Endodermal cell (in vitro differentiated cells): ENCODE data around the gene AMIGO1. TPM values are rescaled to one million over a fixed set of nuclear protein-coding genes. Genes with fewer than 3 reads are reported as not detected.

ENCODE experiments used
- DNase-seq: peaks from one replicate; pipeline ENCODE4 v3.0.0-alpha.2; 2017
- H3K27ac ChIP-seq: 2 replicates; pipeline ENCODE4 v1.5.1; 2013; ENCODE audit warnings: mild to moderate bottlenecking, low read depth, low read length, moderate library complexity
- H3K27me3 ChIP-seq: 2 replicates; pipeline ENCODE4 v1.6.1; 2013; ENCODE audit warnings: mild to moderate bottlenecking, low read length, moderate library complexity; ENCODE audit not compliant: insufficient read depth, control insufficient read depth, poor library complexity, severe bottlenecking
- H3K36me3 ChIP-seq: 2 replicates; pipeline ENCODE4 v1.7.0; 2013; ENCODE audit warnings: mild to moderate bottlenecking, low read length, moderate library complexity; ENCODE audit not compliant: control insufficient read depth, insufficient read depth
- H3K4me1 ChIP-seq: one replicate; pipeline ENCODE4 v1.7.0; 2013; ENCODE audit warnings: low read length; ENCODE audit not compliant: control insufficient read depth, insufficient read depth
- H3K4me3 ChIP-seq: 2 replicates; pipeline ENCODE4 v1.5.1; 2013; ENCODE audit warnings: mild to moderate bottlenecking, low read length, moderate library complexity
- H3K9ac ChIP-seq: 2 replicates; pipeline ENCODE4 v1.6.1; 2013; ENCODE audit warnings: mild to moderate bottlenecking, low read length, moderate library complexity; ENCODE audit not compliant: poor library complexity, severe bottlenecking; ENCODE audit errors: extremely low read depth
- H3K9me3 ChIP-seq: 2 replicates; pipeline ENCODE4 v1.6.1; 2013; ENCODE audit warnings: mild to moderate bottlenecking, low read length, moderate library complexity; ENCODE audit not compliant: control insufficient read depth
- H3K27ac Mint-ChIP-seq: 2 replicates; pipeline ENCODE4 v1.8.0; 2020; ENCODE audit warnings: mixed read lengths
- H3K27me3 Mint-ChIP-seq: 2 replicates; pipeline ENCODE4 v1.8.0; 2021; ENCODE audit warnings: mild to moderate bottlenecking, mixed read lengths; ENCODE audit not compliant: insufficient read depth
- H3K36me3 Mint-ChIP-seq: 2 replicates; pipeline ENCODE4 v1.8.0; 2020; ENCODE audit warnings: low read depth, mixed read lengths
- H3K4me1 Mint-ChIP-seq: 2 replicates; pipeline ENCODE4 v1.8.0; 2020; ENCODE audit warnings: mixed read lengths
- H3K4me3 Mint-ChIP-seq: 2 replicates; pipeline ENCODE4 v1.8.0; 2020; ENCODE audit warnings: mild to moderate bottlenecking, moderate library complexity, mixed read lengths
- H3K9me3 Mint-ChIP-seq: 2 replicates; pipeline ENCODE4 v1.8.0; 2020; ENCODE audit warnings: mild to moderate bottlenecking, mixed read lengths
- WGBS, 2 experiments: methylation state at CpG; one replicate each; pipeline versions ENCODE4 v1.1.5 to v1.1.7; 2013; ENCODE audit warnings: missing lambda C conversion rate in 2 of 2, mixed read lengths in 1 of 2; ENCODE audit not compliant: insufficient coverage in 1 of 2, insufficient read length in 1 of 2; 5-methylcytosine and 5-hydroxymethylcytosine counted together
- total RNA-seq, 2 donors: library from RNA; stranded (reverse); fragmentation: NEBNext Ultra II Directional in 1 of 2; extraction: Animal tissue kit (Norgen Biotek cat#: 25700) in 1 of 2; gene quantifications; 2 replicates in 1 of 2; 3 replicates in 1 of 2; pipeline ENCODE4 v1.2.1, GENCODE V29; 2021
- TF ChIP-seq, protein P1 (sequence below): fragments of 200-600 bp; sonication (generic); conservative IDR thresholded peaks from 2 replicates; pipeline ENCODE4 v1.5.0; 2021; ENCODE audit warnings: antibody characterized with exemption, mild to moderate bottlenecking

AMIGO1 gene
- total RNA-seq, 2 donors from 2014 or later, result 2.4 to 2.7 TPM

GRCh38 chr1:109528712-109529111 lies 19.2 kb upstream of the AMIGO1 start:
- H3K4me1 ChIP-seq, result peaks cover 3% of the 10 kb centered on the region
- no peak overlapping the region for H3K9ac ChIP-seq
- Mint-ChIP-seq H3K27me3 (peaks cover 3% of the 10 kb centered on the region), H3K4me1 (peaks cover 2% of the 10 kb centered on the region), H3K36me3 (no peaks in the 10 kb centered on the region), H3K4me3 (no peak overlapping the region), H3K9me3 (peaks cover 4% of the 10 kb centered on the region), H3K27ac (no peak overlapping the region)
- no peaks in the 10 kb centered on the region for H3K9me3 ChIP-seq
- H3K4me3 ChIP-seq, result no peak overlapping the region
- no peak for DNase-seq
- no peaks in the 10 kb centered on the region for H3K36me3 ChIP-seq
- H3K27me3 ChIP-seq, result peaks cover 4% of the 10 kb centered on the region
- WGBS, 2 experiments, result 83 to 92% methylated on average over 1 to 3 of the region's 3 CpGs
- H3K27ac ChIP-seq, result no peak overlapping the region
- TF ChIP-seq, protein P1, sequence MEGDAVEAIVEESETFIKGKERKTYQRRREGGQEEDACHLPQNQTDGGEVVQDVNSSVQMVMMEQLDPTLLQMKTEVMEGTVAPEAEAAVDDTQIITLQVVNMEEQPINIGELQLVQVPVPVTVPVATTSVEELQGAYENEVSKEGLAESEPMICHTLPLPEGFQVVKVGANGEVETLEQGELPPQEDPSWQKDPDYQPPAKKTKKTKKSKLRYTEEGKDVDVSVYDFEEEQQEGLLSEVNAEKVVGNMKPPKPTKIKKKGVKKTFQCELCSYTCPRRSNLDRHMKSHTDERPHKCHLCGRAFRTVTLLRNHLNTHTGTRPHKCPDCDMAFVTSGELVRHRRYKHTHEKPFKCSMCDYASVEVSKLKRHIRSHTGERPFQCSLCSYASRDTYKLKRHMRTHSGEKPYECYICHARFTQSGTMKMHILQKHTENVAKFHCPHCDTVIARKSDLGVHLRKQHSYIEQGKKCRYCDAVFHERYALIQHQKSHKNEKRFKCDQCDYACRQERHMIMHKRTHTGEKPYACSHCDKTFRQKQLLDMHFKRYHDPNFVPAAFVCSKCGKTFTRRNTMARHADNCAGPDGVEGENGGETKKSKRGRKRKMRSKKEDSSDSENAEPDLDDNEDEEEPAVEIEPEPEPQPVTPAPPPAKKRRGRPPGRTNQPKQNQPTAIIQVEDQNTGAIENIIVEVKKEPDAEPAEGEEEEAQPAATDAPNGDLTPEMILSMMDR, result no peak

- H3K9me3 Mint-ChIP-seq, result peaks cover 5% of the 10 kb centered on the region
- H3K27me3 ChIP-seq, result peaks cover 4% of the 10 kb centered on the region
- no peak overlapping the region for H3K27ac Mint-ChIP-seq
- H3K4me3 Mint-ChIP-seq, result no peak overlapping the region
- H3K4me1 Mint-ChIP-seq, result peaks cover 2% of the 10 kb centered on the region
- DNase-seq, result no peak
- H3K9me3 ChIP-seq, result no peaks in the 10 kb centered on the region
- TF ChIP-seq, protein P1, result no peak
- peaks cover 3% of the 10 kb centered on the region for H3K4me1 ChIP-seq
- WGBS, 2 experiments, result 87 to 88% methylated on average over 5 to 9 of the region's 9 CpGs
- H3K27me3 Mint-ChIP-seq, result peaks cover 3% of the 10 kb centered on the region
- H3K36me3 ChIP-seq, result no peaks in the 10 kb centered on the region
- H3K4me3 ChIP-seq, result no peak overlapping the region
- H3K9ac ChIP-seq, result no peak overlapping the region
- no peaks in the 10 kb centered on the region for H3K36me3 Mint-ChIP-seq
- H3K27ac ChIP-seq, result no peak overlapping the region
Measured at GRCh38 chr1:109527846-109528695, 18.5 kb upstream of the AMIGO1 start.

- Mint-ChIP-seq H3K27me3 (peaks cover 3% of the 10 kb centered on the region), H3K4me3 (no peak overlapping the region), H3K4me1 (no peaks in the 10 kb centered on the region), H3K36me3 (no peaks in the 10 kb centered on the region), H3K27ac (no peak overlapping the region), H3K9me3 (peaks cover 5% of the 10 kb centered on the region)
- Histone ChIP-seq H3K9me3 (no peaks in the 10 kb centered on the region), H3K27me3 (peaks cover 4% of the 10 kb centered on the region), H3K27ac (no peak overlapping the region), H3K4me1 (no peaks in the 10 kb centered on the region), H3K36me3 (no peaks in the 10 kb centered on the region), H3K9ac (no peak overlapping the region), H3K4me3 (no peak overlapping the region)
- DNase-seq, result no peak
- TF ChIP-seq, protein P1, result no peak
- 87 to 92% methylated on average over 14 of the region's 14 CpGs for WGBS, 2 experiments
Measured at GRCh38 chr1:109527098-109527811, 17.7 kb upstream of the AMIGO1 start.
